ENCODE measurements around the gene CLEC4A.

GRCh38 chr12:8127138-8127537, 3.7 kb downstream of the CLEC4A start:
- no peak for TF ChIP-seq YY1 (IDR thresholded peaks at IDR 0.05; ENCODE audit: low read depth, low read length)
- TF ChIP-seq BACH1 (IDR thresholded peaks at IDR 0.05; ENCODE audit: low read length) = no peak
- no peak for TF ChIP-seq CTCF (IDR thresholded peaks at IDR 0.05; ENCODE audit: control extremely low read depth in 1 of 3, insufficient read depth in 1 of 3, low read depth in 1 of 3, low read length in 3 of 3)
